Midbrain (tissue), 1 donor: ENCODE data around the gene TMCC2.
A peak's percentile ranks its signal among the peaks of the same experiment; 100 is the strongest.

Experiments used
- DNase-seq: peaks from one replicate; lab custom pipeline; 2025; lab: John Stamatoyannopoulos, UW

The TMCC2 gene

GRCh38 chr1:205240118-205240517, 12.4 kb downstream of the TMCC2 start:
- DNase-seq = no peak

GRCh38 chr1:205240569-205240968, 12.8 kb downstream of the TMCC2 start:
- no peak for DNase-seq

GRCh38 chr1:205241366-205242030, 13.8 kb downstream of the TMCC2 start:
- DNase-seq = no peak

GRCh38 chr1:205243350-205244191, 15.8 kb downstream of the TMCC2 start:
- no peak for DNase-seq

GRCh38 chr1:205244384-205244783, 16.6 kb downstream of the TMCC2 start:
- no peak for DNase-seq

GRCh38 chr1:205245096-205245495, 17.4 kb downstream of the TMCC2 start:
- no peak for DNase-seq

- DNase-seq = no peak
Measured at GRCh38 chr1:205246351-205247119, 18.8 kb downstream of the TMCC2 start.

GRCh38 chr1:205247130-205247921, 19.6 kb downstream of the TMCC2 start:
- DNase-seq = peak; percentile 91

GRCh38 chr1:205248793-205249601, 21.3 kb downstream of the TMCC2 start:
- peak; percentile 83 for DNase-seq

GRCh38 chr1:205249651-205250050, 21.9 kb downstream of the TMCC2 start:
- peak; percentile 56 for DNase-seq

- DNase-seq = no peak
Measured at GRCh38 chr1:205250699-205251098, 23.0 kb downstream of the TMCC2 start.

GRCh38 chr1:205251576-205251975, 23.8 kb downstream of the TMCC2 start:
- no peak for DNase-seq

- peak; percentile 95 for DNase-seq
Measured at GRCh38 chr1:205255941-205256780, 28.4 kb downstream of the TMCC2 start.

- no peak for DNase-seq
Measured at GRCh38 chr1:205256951-205257625, 29.3 kb downstream of the TMCC2 start.

- DNase-seq = no peak
Measured at GRCh38 chr1:205257735-205258134, 30.0 kb downstream of the TMCC2 start.

GRCh38 chr1:205258261-205258691, 30.5 kb downstream of the TMCC2 start:
- no peak for DNase-seq

- DNase-seq = peak; percentile 80
Measured at GRCh38 chr1:205258719-205259118, 31.0 kb downstream of the TMCC2 start.

- DNase-seq = no peak
Measured at GRCh38 chr1:205259324-205259832, 31.6 kb downstream of the TMCC2 start.

GRCh38 chr1:205259998-205260397, 32.3 kb downstream of the TMCC2 start:
- no peak for DNase-seq
